PC-3 (cell line): ENCODE measurements around the gene PSMB2. TPM values are rescaled to one million over a fixed set of nuclear protein-coding genes. Genes with fewer than 3 reads are reported as not detected.

Experiments used
- ATAC-seq: fragments of 200-7000 bp; cut with Tn5 transposase; 2 replicates; pipeline ENCODE4 v1.9.1; 2020; ENCODE audit warnings: mild to moderate bottlenecking, moderate library complexity
- BruUV-seq: library from RNA; stranded (reverse); fragments of 400-500 nt; replicated peaks from 2 replicates; lab custom pipeline; 2021; lab: Mats Ljungman, UMichigan
- CTCF ChIA-PET: fragments of 300-600 bp; sonication (Branson Sonifier 250); formaldehyde crosslinking; loops from one replicate; lab custom pipeline; 2022; ENCODE audit warnings: antibody characterized with exemption; lab: Charles Lee
- POLR2A ChIA-PET: fragments of 300-600 bp; sonication (Branson Sonifier 250); formaldehyde crosslinking; loops from one replicate; lab custom pipeline; 2022; ENCODE audit warnings: antibody characterized with exemption; ENCODE audit not compliant: unreplicated experiment; lab: Charles Lee
- DNase-seq: peaks from one replicate; pipeline ENCODE4 v3.0.0-alpha.2; 2015
- H2AFZ ChIP-seq: fragments of 300-600 bp; sonication (generic); 2 replicates; pipeline ENCODE4 v1.6.0; 2016; ENCODE audit warnings: antibody characterized with exemption, low read length
- H3F3A ChIP-seq: fragments of 300-600 bp; sonication (generic); one replicate; pipeline ENCODE4 v1.6.0; 2017; ENCODE audit warnings: antibody characterized with exemption, low read length, control low read depth, mild to moderate bottlenecking; ENCODE audit not compliant: unreplicated experiment
- H3K27ac ChIP-seq: fragments of 300-600 bp; sonication (generic); 2 replicates; pipeline ENCODE4 v1.5.1; 2016; ENCODE audit warnings: mild to moderate bottlenecking, low read length
- H3K27me3 ChIP-seq: fragments of 300-600 bp; sonication (generic); 2 replicates; pipeline ENCODE4 v1.6.1; 2016; ENCODE audit warnings: low read length, mixed read lengths
- H3K36me3 ChIP-seq: fragments of 300-600 bp; sonication (generic); 2 replicates; pipeline ENCODE4 v1.6.1; 2016; ENCODE audit warnings: low read depth, mixed run types, low read length, mixed read lengths
- H3K4me1 ChIP-seq: fragments of 300-600 bp; sonication (generic); 2 replicates; pipeline ENCODE4 v1.5.1; 2016; ENCODE audit warnings: low read length; ENCODE audit not compliant: insufficient read depth
- H3K4me2 ChIP-seq: fragments of 300-600 bp; sonication (generic); 2 replicates; pipeline ENCODE4 v1.6.0; 2016; ENCODE audit warnings: low read length
- H3K4me3 ChIP-seq: fragments of 300-600 bp; sonication (generic); 2 replicates; pipeline ENCODE4 v1.5.1; 2016; ENCODE audit warnings: mild to moderate bottlenecking, low read length, mixed read lengths
- H3K79me2 ChIP-seq: fragments of 300-600 bp; sonication (generic); 2 replicates; pipeline ENCODE4 v1.6.1; 2017; ENCODE audit warnings: low read length, mixed read lengths
- H3K9ac ChIP-seq: fragments of 300-600 bp; sonication (generic); 2 replicates; pipeline ENCODE4 v1.6.0; 2016; ENCODE audit warnings: mild to moderate bottlenecking, low read length
- H3K9me2 ChIP-seq: fragments of 300-600 bp; sonication (generic); replicated peaks from 2 replicates; pipeline ENCODE4 v1.6.1; 2016; ENCODE audit warnings: mixed run types, low read length, mixed read lengths
- H3K9me3 ChIP-seq: fragments of 300-600 bp; sonication (generic); 2 replicates; pipeline ENCODE4 v1.6.1; 2016; ENCODE audit warnings: low read length, mixed read lengths
- H4K20me1 ChIP-seq: fragments of 300-600 bp; sonication (generic); 2 replicates; pipeline ENCODE4 v1.6.1; 2016; ENCODE audit warnings: low read length, mixed read lengths
- EZH2 ChIP-seq: fragments of 300-600 bp; sonication (generic); IDR thresholded peaks from one replicate; pipeline ENCODE4 v1.6.1; 2017; ENCODE audit warnings: antibody characterized with exemption, mild to moderate bottlenecking, low read length; ENCODE audit not compliant: unreplicated experiment
- EZH2phosphoT487 ChIP-seq: fragments of 300-600 bp; sonication (generic); IDR thresholded peaks from 2 replicates; pipeline ENCODE4 v1.6.1; 2018; ENCODE audit warnings: mild to moderate bottlenecking, antibody characterized with exemption, low read length, borderline replicate concordance
- intact Hi-C: fragments of 100-400 bp; cut with micrococcal nuclease; formaldehyde crosslinking; loops from 2 replicates; pipeline ENCODE4 v1.9.0; 2023
- total RNA-seq: library from RNA; depleted of rRNA; stranded (reverse); fragments of >200 nt; gene quantifications from 2 replicates; pipeline ENCODE4 v1.2.3, GENCODE V29; 2014
- TF ChIP-seq, protein P1 (sequence below): fragments of 300-600 bp; sonication (generic); conservative IDR thresholded peaks from 2 replicates; pipeline ENCODE4 v1.5.1; 2017; ENCODE audit warnings: antibody characterized with exemption, low read depth, mild to moderate bottlenecking, low read length

Gene PSMB2
- total RNA-seq, 1 experiment from 2014 or later = 61.2 TPM

DNA sequence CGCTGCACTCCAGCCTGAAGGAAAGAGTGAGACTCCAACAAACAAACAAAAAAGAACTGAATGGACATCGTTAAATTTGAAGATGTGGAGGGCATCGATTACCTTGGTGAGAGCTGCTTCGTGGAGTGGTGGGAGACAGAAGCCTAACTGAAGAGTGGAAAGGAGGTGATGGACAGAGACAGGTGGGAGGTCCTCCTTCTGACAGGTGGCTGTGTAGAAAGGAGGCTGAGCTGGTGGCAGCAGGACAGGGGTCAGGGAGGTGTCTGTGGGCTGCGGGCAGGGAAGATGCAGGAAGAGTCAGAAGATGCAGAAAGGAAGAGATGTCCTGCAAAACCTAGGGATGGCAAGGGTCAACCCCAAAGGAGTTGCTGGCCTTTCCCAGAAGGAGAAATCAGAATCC lies 46.8 kb upstream of the PSMB2 start:
- no peaks in the 10 kb centered on the region for H3K79me2 ChIP-seq
- POLR2A ChIA-PET = no interaction called here
- H3K27ac ChIP-seq = no peak overlapping the region
- H3K4me2 ChIP-seq = no peak overlapping the region
- no peaks in the 10 kb centered on the region for H3K4me1 ChIP-seq
- intact Hi-C loops = no loop called here
- H3K9me3 ChIP-seq = no peaks in the 10 kb centered on the region
- H3K27me3 ChIP-seq = peaks cover 52% of the 10 kb centered on the region
- H3F3A ChIP-seq = no peaks in the 10 kb centered on the region
- no peaks in the 10 kb centered on the region for H3K36me3 ChIP-seq
- no peak overlapping the region for H2AFZ ChIP-seq
- TF ChIP-seq EZH2phosphoT487 (no peak), EZH2 (no peak)
- TF ChIP-seq, protein P1, sequence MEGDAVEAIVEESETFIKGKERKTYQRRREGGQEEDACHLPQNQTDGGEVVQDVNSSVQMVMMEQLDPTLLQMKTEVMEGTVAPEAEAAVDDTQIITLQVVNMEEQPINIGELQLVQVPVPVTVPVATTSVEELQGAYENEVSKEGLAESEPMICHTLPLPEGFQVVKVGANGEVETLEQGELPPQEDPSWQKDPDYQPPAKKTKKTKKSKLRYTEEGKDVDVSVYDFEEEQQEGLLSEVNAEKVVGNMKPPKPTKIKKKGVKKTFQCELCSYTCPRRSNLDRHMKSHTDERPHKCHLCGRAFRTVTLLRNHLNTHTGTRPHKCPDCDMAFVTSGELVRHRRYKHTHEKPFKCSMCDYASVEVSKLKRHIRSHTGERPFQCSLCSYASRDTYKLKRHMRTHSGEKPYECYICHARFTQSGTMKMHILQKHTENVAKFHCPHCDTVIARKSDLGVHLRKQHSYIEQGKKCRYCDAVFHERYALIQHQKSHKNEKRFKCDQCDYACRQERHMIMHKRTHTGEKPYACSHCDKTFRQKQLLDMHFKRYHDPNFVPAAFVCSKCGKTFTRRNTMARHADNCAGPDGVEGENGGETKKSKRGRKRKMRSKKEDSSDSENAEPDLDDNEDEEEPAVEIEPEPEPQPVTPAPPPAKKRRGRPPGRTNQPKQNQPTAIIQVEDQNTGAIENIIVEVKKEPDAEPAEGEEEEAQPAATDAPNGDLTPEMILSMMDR = no peak
- H3K9ac ChIP-seq = no peak overlapping the region
- CTCF ChIA-PET = no interaction called here
- H3K9me2 ChIP-seq = no peaks in the 10 kb centered on the region
- no peak overlapping the region for H3K4me3 ChIP-seq
- ATAC-seq (no peak), DNase-seq (no peak)
- no peaks in the 10 kb centered on the region for H4K20me1 ChIP-seq
- BruUV-seq = no TSS peak

DNA sequence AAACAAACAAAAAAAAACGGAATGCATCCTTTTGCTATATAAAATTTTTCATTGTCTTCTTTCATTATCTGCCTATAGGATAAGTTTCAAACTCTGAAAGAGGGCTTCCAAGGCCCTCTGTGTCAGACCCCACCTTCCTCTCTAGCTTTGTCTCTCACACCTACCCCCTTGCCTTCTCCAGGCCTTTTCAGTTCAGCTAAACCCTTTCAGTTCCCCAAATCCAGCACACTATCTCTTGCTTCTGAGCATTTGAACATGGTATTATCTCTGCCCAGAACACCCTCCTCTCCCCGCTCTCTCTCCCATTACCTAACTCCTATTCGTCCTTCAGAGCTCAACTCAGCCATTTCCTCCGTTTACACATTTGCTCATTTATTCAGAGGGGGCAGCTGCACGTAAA lies 41.7 kb upstream of the PSMB2 start:
- Histone ChIP-seq H3K27ac (no peak overlapping the region), H3K4me1 (no peaks in the 10 kb centered on the region), H3K79me2 (no peaks in the 10 kb centered on the region), H3K9me2 (no peaks in the 10 kb centered on the region), H3K9ac (no peak overlapping the region), H4K20me1 (no peaks in the 10 kb centered on the region), H3K27me3 (peaks cover 53% of the 10 kb centered on the region), H3K36me3 (no peaks in the 10 kb centered on the region), H3K4me2 (no peak overlapping the region), H3K4me3 (no peak overlapping the region), H3F3A (no peaks in the 10 kb centered on the region), H2AFZ (no peak overlapping the region), H3K9me3 (no peaks in the 10 kb centered on the region)
- CTCF ChIA-PET = no interaction called here
- intact Hi-C loops = no loop called here
- no peak for TF ChIP-seq EZH2phosphoT487
- TF ChIP-seq EZH2 = no peak
- TF ChIP-seq, protein P1 = no peak
- no peak for DNase-seq
- no TSS peak for BruUV-seq
- POLR2A ChIA-PET = no interaction called here
- ATAC-seq = no peak

DNA sequence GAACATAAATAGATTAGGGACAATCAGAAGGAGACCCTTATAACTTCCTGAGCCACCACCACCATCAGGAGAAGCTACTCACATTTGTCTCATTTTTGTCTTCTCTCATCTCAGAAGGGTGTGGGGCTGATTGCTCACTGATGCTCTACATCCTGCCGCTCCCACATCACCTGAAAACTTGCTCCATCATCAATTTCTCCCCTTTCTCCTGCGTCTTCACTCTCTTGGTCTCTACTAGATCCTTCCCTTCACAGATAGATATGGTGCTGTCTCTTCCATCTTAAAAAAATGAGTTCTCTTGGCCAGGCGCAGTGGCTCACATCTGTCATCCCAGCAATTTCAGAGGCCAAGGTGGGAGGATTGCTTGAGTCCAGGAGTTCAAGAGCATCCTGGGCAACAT lies 38.9 kb upstream of the PSMB2 start:
- no TSS peak for BruUV-seq
- no peak for ATAC-seq
- H3K27ac ChIP-seq = no peak overlapping the region
- H3K9me3 ChIP-seq = no peaks in the 10 kb centered on the region
- no peak overlapping the region for H2AFZ ChIP-seq
- H3K9me2 ChIP-seq = no peaks in the 10 kb centered on the region
- H3K4me1 ChIP-seq = no peaks in the 10 kb centered on the region
- CTCF ChIA-PET = no interaction called here
- H3K27me3 ChIP-seq = peaks cover 49% of the 10 kb centered on the region
- TF ChIP-seq EZH2phosphoT487 (no peak), EZH2 (no peak)
- TF ChIP-seq, protein P1 = no peak
- no peaks in the 10 kb centered on the region for H3K79me2 ChIP-seq
- no peaks in the 10 kb centered on the region for H3F3A ChIP-seq
- intact Hi-C loops = no loop called here
- POLR2A ChIA-PET = no interaction called here
- H4K20me1 ChIP-seq = no peaks in the 10 kb centered on the region
- H3K4me3 ChIP-seq = no peak overlapping the region
- no peak overlapping the region for H3K4me2 ChIP-seq
- DNase-seq = no peak
- H3K9ac ChIP-seq = no peak overlapping the region
- no peaks in the 10 kb centered on the region for H3K36me3 ChIP-seq
